ENCODE measurements around the gene SERPINI2.

The SERPINI2 gene

GRCh38 chr3:167473863-167474262 lies at the start of gene SERPINI2:
TSS of gene SERPINI2 (minus strand) at chr3:167474042. CDS start at chr3:167471834, 2,208 bp downstream.
- no peak for DNase-seq

GRCh38 chr3:167521006-167521355 lies 47.1 kb upstream of the SERPINI2 start:
- no peak for DNase-seq

- DNase-seq: no peak
These were observed 46.6 kb upstream of the SERPINI2 start for GRCh38 chr3:167520266-167521005.

GRCh38 chr3:167507954-167508353 lies 34.1 kb upstream of the SERPINI2 start:
- no peak for DNase-seq

GRCh38 chr3:167502401-167502800 lies 28.6 kb upstream of the SERPINI2 start:
- DNase-seq: no peak

- DNase-seq: no peak
These were observed 28.1 kb upstream of the SERPINI2 start for GRCh38 chr3:167501941-167502340.

GRCh38 chr3:167497903-167498302 lies 24.1 kb upstream of the SERPINI2 start:
- no peak for DNase-seq

- no peak for DNase-seq
These were observed 19.4 kb upstream of the SERPINI2 start for GRCh38 chr3:167493244-167493643.

- no peak for DNase-seq
These were observed 17.8 kb upstream of the SERPINI2 start for GRCh38 chr3:167491621-167492020.

- DNase-seq: no peak
These were observed 15.7 kb upstream of the SERPINI2 start for GRCh38 chr3:167489571-167489970.

GRCh38 chr3:167487556-167487955 lies 13.7 kb upstream of the SERPINI2 start:
- no peak for DNase-seq

GRCh38 chr3:167484551-167484950 lies 10.7 kb upstream of the SERPINI2 start:
- DNase-seq: no peak

- no peak for DNase-seq
These were observed 10.1 kb upstream of the SERPINI2 start for GRCh38 chr3:167483708-167484475.

GRCh38 chr3:167481164-167481563 lies 7.3 kb upstream of the SERPINI2 start:
- DNase-seq: no peak

- no peak for DNase-seq
These were observed 6.9 kb upstream of the SERPINI2 start for GRCh38 chr3:167480748-167481147.

- no peak for DNase-seq
These were observed 4.5 kb downstream of the SERPINI2 start for GRCh38 chr3:167469381-167469780.

GRCh38 chr3:167467848-167468611 lies 5.8 kb downstream of the SERPINI2 start:
- DNase-seq: no peak

- no peak for DNase-seq
These were observed 6.9 kb downstream of the SERPINI2 start for GRCh38 chr3:167466966-167467365.

- no peak for DNase-seq
These were observed 17.6 kb downstream of the SERPINI2 start for GRCh38 chr3:167456157-167456799.

- DNase-seq: no peak
These were observed 20.0 kb downstream of the SERPINI2 start for GRCh38 chr3:167453815-167454214.

- DNase-seq: no peak
These were observed 22.6 kb downstream of the SERPINI2 start for GRCh38 chr3:167451282-167451681.

- no peak for DNase-seq
These were observed 23.2 kb downstream of the SERPINI2 start for GRCh38 chr3:167450675-167451074.

GRCh38 chr3:167450195-167450594 lies 23.6 kb downstream of the SERPINI2 start:
- no peak for DNase-seq

Data from activated CD4-positive, alpha-beta T cell treated with anti-CD3 and anti-CD28 coated beads, Interleukin-2, amount 50 U/mL, for 48 hours (primary cell).